HG03558 (cell line): Measurements from ENCODE around the gene RAB23.
A peak's percentile ranks its signal among the peaks of the same experiment; 100 is the strongest.

ENCODE experiments used
- ATAC-seq: cut with Tn5 transposase; IDR thresholded peaks from one replicate; pipeline ENCODE4 v1.9.1; 2021; ENCODE audit warnings: moderate number of reproducible peaks; ENCODE audit not compliant: unreplicated experiment; ENCODE audit errors: extremely low read depth

The RAB23 gene

GRCh38 chr6:57193177-57193576, 28.9 kb downstream of the RAB23 start:
- ATAC-seq, result no peak

GRCh38 chr6:57190140-57190539, 32.0 kb downstream of the RAB23 start:
- no peak for ATAC-seq

- ATAC-seq, result no peak
Measured at GRCh38 chr6:57183336-57183735, 38.8 kb downstream of the RAB23 start.

GRCh38 chr6:57182017-57182432, 40.1 kb downstream of the RAB23 start:
- no peak for ATAC-seq

- no peak for ATAC-seq
Measured at GRCh38 chr6:57180596-57180995, 41.5 kb downstream of the RAB23 start.

GRCh38 chr6:57177545-57178265, 44.4 kb downstream of the RAB23 start:
- ATAC-seq, result no peak

- no peak for ATAC-seq
Measured at GRCh38 chr6:57174511-57174907, 47.6 kb downstream of the RAB23 start.

GRCh38 chr6:57173886-57174510, 48.1 kb downstream of the RAB23 start:
- no peak for ATAC-seq

GRCh38 chr6:57173056-57173885, 48.8 kb downstream of the RAB23 start:
- no peak for ATAC-seq

- ATAC-seq, result peak; percentile 75
Measured at GRCh38 chr6:57172136-57173055, 49.7 kb downstream of the RAB23 start, which contains the start of gene BAG2. BAG2 (plus strand) TSS chr6:57172326; CDS start chr6:57172698, 372 bp downstream.

GRCh38 chr6:57165080-57165479, 57.0 kb downstream of the RAB23 start:
- no peak for ATAC-seq

- ATAC-seq, result no peak
Measured at GRCh38 chr6:57163956-57164355, 58.2 kb downstream of the RAB23 start.

GRCh38 chr6:57162516-57162915, 59.6 kb downstream of the RAB23 start:
- no peak for ATAC-seq

GRCh38 chr6:57162028-57162427, 60.1 kb downstream of the RAB23 start:
- no peak for ATAC-seq

- ATAC-seq, result no peak
Measured at GRCh38 chr6:57159127-57159526, 63.0 kb downstream of the RAB23 start.

GRCh38 chr6:57158658-57159057, 63.4 kb downstream of the RAB23 start:
- no peak for ATAC-seq

- ATAC-seq, result no peak
Measured at GRCh38 chr6:57147955-57148858, 73.9 kb downstream of the RAB23 start.

- no peak for ATAC-seq
Measured at GRCh38 chr6:57147401-57147800, 74.7 kb downstream of the RAB23 start.

- ATAC-seq, result no peak
Measured at GRCh38 chr6:57143690-57144089, 78.4 kb downstream of the RAB23 start.
